Skeletal muscle satellite cell (primary cell): ENCODE results near the gene FAM50B.
"Not testable (repeated sequence)": the region's sequence is repeated elsewhere in the genome, so short reads cannot be mapped to it uniquely, and the experiment has no call there.

Source experiments
- H3K27me3 ChIP-seq: 2 replicates; pipeline ENCODE4 v1.7.0; 2013; ENCODE audit warnings: low read length; ENCODE audit not compliant: control insufficient read depth, insufficient read depth
- H3K36me3 ChIP-seq: 2 replicates; pipeline ENCODE4 v1.7.0; 2013; ENCODE audit warnings: mild to moderate bottlenecking, control low read depth, low read length; ENCODE audit not compliant: insufficient read depth
- H3K4me1 ChIP-seq: 2 replicates; pipeline ENCODE4 v1.7.0; 2013; ENCODE audit warnings: low read length; ENCODE audit not compliant: control insufficient read depth, insufficient read depth
- H3K4me2 ChIP-seq: 2 replicates; pipeline ENCODE4 v1.7.0; 2013; ENCODE audit warnings: mild to moderate bottlenecking, low read length
- H3K4me3 ChIP-seq: 2 replicates; pipeline ENCODE4 v1.7.0; 2013; ENCODE audit warnings: low read length
- H3K9ac ChIP-seq: 2 replicates; pipeline ENCODE4 v1.7.0; 2013; ENCODE audit warnings: mild to moderate bottlenecking, low read depth, low read length, moderate library complexity
- H3K9me3 ChIP-seq: replicated peaks from 2 replicates; pipeline ENCODE4 v1.7.0; 2013; ENCODE audit warnings: mild to moderate bottlenecking, control low read depth, low read length

The FAM50B gene

GRCh38 chr6:3856576-3856975 lies 7.4 kb downstream of the FAM50B start:
- Histone ChIP-seq H3K4me2 (no peak overlapping the region), H3K36me3 (no peaks in the 10 kb centered on the region), H3K4me3 (no peak overlapping the region), H3K27me3 (no peaks in the 10 kb centered on the region), H3K9ac (no peak overlapping the region), H3K4me1 (no peaks in the 10 kb centered on the region), H3K9me3 (no peaks in the 10 kb centered on the region)

DNA sequence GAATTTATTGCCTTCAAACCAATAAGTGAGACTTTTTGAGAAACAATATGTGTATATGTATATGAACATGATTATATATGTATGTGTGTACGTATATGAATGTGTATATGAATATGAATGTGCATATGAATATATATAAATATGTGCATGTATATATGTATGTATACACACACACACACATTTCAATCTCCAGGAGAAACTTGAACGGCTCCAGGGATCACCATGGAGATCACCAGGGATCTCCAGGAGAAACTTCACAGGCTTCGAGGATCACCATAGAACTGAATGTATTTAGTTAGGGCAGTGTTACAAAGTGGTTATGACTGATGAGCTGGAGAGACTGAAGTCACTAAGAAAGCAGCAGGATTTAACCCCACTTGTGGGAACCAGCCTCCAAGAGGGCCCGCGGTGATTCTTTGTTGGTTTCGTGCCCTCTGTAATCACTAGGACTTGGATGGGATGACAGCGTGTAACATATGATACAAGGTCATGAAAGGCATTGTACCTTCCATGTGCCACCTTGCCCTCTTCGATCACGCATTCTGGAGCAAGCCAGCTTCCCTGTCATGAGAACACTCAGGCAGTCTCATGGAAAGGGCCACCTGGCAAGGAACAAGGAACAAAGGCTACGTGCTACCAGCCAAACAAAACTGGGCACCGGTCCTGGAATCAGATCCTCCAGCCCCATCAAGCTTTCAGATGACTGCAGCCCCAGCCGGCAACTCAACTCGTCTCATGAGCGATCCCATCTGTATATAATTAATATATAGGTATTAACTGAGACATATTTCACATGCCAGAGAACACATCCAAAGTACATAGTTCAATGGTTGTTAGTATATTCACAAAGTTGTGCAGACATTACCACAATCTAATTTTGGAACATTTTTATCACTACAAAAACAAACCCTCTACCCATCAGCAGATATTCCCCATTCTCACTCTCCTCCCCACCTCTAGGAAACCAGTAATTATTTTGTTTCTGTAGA lies 8.6 kb downstream of the FAM50B start:
- Histone ChIP-seq H3K4me1 (no peaks in the 10 kb centered on the region), H3K27me3 (no peaks in the 10 kb centered on the region), H3K9ac (no peak overlapping the region), H3K4me2 (no peak overlapping the region), H3K9me3 (no peaks in the 10 kb centered on the region), H3K4me3 (no peak overlapping the region), H3K36me3 (no peaks in the 10 kb centered on the region)

- no peak overlapping the region for H3K9ac ChIP-seq
- H3K4me2 ChIP-seq = no peak overlapping the region
- no peaks in the 10 kb centered on the region for H3K4me1 ChIP-seq
- no peaks in the 10 kb centered on the region for H3K36me3 ChIP-seq
- H3K27me3 ChIP-seq = no peaks in the 10 kb centered on the region
- H3K9me3 ChIP-seq = no peaks in the 10 kb centered on the region
- H3K4me3 ChIP-seq = no peak overlapping the region
These were observed 10.8 kb downstream of the FAM50B start for GRCh38 chr6:3859878-3860552.

- Histone ChIP-seq H3K9ac (no peak overlapping the region), H3K4me2 (no peak overlapping the region), H3K4me1 (no peaks in the 10 kb centered on the region), H3K27me3 (no peaks in the 10 kb centered on the region), H3K9me3 (no peaks in the 10 kb centered on the region), H3K4me3 (no peak overlapping the region), H3K36me3 (no peaks in the 10 kb centered on the region)
These were observed 12.3 kb downstream of the FAM50B start for GRCh38 chr6:3861424-3861823.

- H3K4me3 ChIP-seq = no peak overlapping the region
- no peaks in the 10 kb centered on the region for H3K9me3 ChIP-seq
- H3K4me2 ChIP-seq = no peak overlapping the region
- H3K27me3 ChIP-seq = no peaks in the 10 kb centered on the region
- no peak overlapping the region for H3K9ac ChIP-seq
- no peaks in the 10 kb centered on the region for H3K36me3 ChIP-seq
- no peaks in the 10 kb centered on the region for H3K4me1 ChIP-seq
These were observed 12.9 kb downstream of the FAM50B start for GRCh38 chr6:3862038-3862437.

GRCh38 chr6:3863322-3863721 lies 14.1 kb downstream of the FAM50B start:
- H3K36me3 ChIP-seq, H3K27me3 ChIP-seq, H3K9me3 ChIP-seq, H3K9ac ChIP-seq, H3K4me2 ChIP-seq, H3K4me3 ChIP-seq: not testable (repeated sequence)
- H3K4me1 ChIP-seq = peaks cover 10% of the 10 kb centered on the region

DNA sequence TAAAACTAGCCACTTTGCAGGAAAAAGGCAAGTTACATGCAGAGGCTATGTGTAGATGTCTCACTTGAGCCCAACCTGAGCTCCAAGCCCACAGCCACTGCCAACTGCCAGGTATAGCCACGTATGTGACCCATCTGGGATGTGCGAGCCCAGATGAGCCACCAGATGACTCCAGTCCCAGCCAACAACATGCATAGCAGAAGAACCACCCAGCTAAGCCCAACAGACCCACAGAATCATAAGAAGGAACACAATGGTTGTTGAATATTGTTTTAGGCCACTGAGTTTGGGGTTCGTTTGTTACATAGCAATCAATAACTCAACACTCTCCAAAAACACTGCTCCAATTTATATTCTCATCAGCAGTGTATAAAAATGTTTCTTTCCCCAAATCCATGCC lies 16.3 kb downstream of the FAM50B start:
- Histone ChIP-seq H3K4me2 (no peak overlapping the region), H3K9ac (no peak overlapping the region), H3K4me1 (peaks cover 22% of the 10 kb centered on the region), H3K36me3 (no peaks in the 10 kb centered on the region), H3K4me3 (no peak overlapping the region), H3K27me3 (no peaks in the 10 kb centered on the region), H3K9me3 (no peaks in the 10 kb centered on the region)

- H3K4me3 ChIP-seq = peak overlapping the region; percentile 6
- no peaks in the 10 kb centered on the region for H3K9me3 ChIP-seq
- H3K9ac ChIP-seq = peak overlapping the region; percentile 14
- no peaks in the 10 kb centered on the region for H3K27me3 ChIP-seq
- H3K4me1 ChIP-seq = peaks cover 22% of the 10 kb centered on the region
- H3K4me2 ChIP-seq = peak overlapping the region; percentile 66
- H3K36me3 ChIP-seq = no peaks in the 10 kb centered on the region
These were observed 18.7 kb downstream of the FAM50B start for GRCh38 chr6:3867641-3868502.

DNA sequence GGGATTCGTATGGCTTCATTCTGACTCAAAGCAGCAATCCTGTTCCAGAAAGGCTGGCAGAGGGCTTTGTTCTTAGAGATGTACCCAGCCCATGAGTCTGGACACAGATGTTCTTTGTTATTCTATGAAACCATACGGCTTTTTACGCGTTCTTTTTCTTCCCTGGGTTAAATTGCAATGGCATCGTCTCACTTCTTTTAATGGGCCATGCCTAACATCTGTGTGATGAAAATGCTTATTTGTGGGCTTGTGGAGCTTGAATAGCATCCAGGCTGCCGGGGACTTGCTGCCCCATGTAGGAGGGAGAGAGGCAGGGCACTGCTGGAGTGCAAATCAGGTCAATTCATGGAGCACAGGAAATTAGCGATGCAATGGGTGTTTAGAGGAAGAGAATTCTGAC lies 19.4 kb downstream of the FAM50B start:
- Histone ChIP-seq H3K9ac (peak overlapping the region; percentile 14), H3K4me1 (peaks cover 22% of the 10 kb centered on the region), H3K36me3 (no peaks in the 10 kb centered on the region), H3K4me3 (peak overlapping the region; percentile 6), H3K4me2 (peak overlapping the region; percentile 66), H3K27me3 (no peaks in the 10 kb centered on the region), H3K9me3 (no peaks in the 10 kb centered on the region)

DNA sequence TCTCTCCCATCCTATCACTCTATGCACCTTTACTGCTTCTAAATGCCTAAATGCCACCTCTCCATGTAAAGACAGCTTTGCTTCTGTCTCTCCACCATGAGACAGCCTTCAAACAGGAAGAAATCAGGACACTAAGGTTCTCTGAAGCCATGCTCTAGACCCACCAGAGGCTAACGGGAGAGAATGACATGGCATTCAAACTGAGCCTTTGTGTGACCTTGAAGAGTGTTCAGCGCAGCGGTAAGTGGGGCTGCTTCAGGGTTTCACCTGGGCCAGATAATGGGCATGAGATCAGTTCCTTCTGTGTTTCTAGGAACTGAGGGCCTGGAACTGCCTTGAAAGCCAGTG lies 20.1 kb downstream of the FAM50B start:
- no peak overlapping the region for H3K4me2 ChIP-seq
- H3K4me3 ChIP-seq = no peak overlapping the region
- no peak overlapping the region for H3K9ac ChIP-seq
- no peaks in the 10 kb centered on the region for H3K27me3 ChIP-seq
- H3K9me3 ChIP-seq = no peaks in the 10 kb centered on the region
- H3K4me1 ChIP-seq = peaks cover 25% of the 10 kb centered on the region
- no peaks in the 10 kb centered on the region for H3K36me3 ChIP-seq
